Coronary artery (tissue), 2 donors: Measurements from ENCODE around the gene FANCF.
A peak's percentile ranks its signal among the peaks of the same experiment; 100 is the strongest.

Experiments
- DNase-seq: peaks from one replicate; pipeline ENCODE4 v3.0.0-alpha.2; 2017; ENCODE audit warnings: low spot score
- H3K27ac ChIP-seq, 2 donors: fragments of 200-600 bp; sonication (generic); one replicate each; pipeline ENCODE4 v1.5.1; 2016 to 2019
- H3K4me3 ChIP-seq: fragments of 200-600 bp; sonication (generic); 2 replicates; pipeline ENCODE4 v1.5.1; 2016; ENCODE audit warnings: mild to moderate bottlenecking, moderate library complexity
- CTCF ChIP-seq: fragments of 200-600 bp; sonication (generic); IDR thresholded peaks from one replicate; pipeline ENCODE4 v1.5.1; 2019; ENCODE audit warnings: antibody characterized with exemption

Gene FANCF, protein sequence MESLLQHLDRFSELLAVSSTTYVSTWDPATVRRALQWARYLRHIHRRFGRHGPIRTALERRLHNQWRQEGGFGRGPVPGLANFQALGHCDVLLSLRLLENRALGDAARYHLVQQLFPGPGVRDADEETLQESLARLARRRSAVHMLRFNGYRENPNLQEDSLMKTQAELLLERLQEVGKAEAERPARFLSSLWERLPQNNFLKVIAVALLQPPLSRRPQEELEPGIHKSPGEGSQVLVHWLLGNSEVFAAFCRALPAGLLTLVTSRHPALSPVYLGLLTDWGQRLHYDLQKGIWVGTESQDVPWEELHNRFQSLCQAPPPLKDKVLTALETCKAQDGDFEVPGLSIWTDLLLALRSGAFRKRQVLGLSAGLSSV

DNA sequence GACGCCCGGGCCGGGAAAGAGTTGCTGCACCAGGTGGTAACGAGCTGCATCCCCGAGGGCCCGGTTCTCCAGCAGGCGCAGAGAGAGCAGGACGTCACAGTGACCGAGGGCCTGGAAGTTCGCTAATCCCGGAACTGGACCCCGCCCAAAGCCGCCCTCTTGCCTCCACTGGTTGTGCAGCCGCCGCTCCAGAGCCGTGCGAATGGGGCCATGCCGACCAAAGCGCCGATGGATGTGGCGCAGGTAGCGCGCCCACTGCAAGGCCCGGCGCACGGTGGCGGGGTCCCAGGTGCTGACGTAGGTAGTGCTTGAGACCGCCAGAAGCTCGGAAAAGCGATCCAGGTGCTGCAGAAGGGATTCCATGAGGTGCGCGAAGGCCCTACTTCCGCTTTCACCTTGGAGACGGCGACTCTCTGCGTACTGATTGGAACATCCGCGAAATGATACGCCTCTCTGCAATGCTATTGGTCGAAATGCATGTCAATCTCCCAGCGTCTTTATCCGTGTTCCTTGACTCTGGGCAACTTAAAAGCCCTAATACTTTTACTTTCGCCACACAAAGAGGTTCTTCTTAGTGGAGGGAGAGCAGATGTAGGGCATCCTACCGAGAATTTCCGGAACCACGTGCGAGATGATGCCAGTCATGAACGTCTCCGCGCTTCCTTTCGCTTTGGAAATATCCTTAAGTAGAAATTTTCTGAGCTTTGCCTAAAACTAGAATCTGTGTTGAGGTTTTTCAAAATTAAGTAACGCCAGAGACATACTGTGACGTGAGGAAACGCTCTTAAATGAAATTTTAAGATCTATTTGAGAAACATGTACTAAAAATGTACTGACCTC, at the start of gene FANCF:
Gene FANCF, minus strand, starts transcription at position 376 of the 840 bp plus-strand sequence. Its CDS starts 13 bp downstream, at position 363.
- Histone ChIP-seq H3K4me3 (peak within 1 kb of the TSS; percentile 95), H3K27ac (peak within 1 kb of the TSS; percentile 78 to 94)
- peak; percentile 96 for DNase-seq
- no peak for TF ChIP-seq CTCF

GRCh38 chr11:22674470-22675439, 49.1 kb upstream of the FANCF start:
- H3K27ac ChIP-seq: no peak overlapping the region
- DNase-seq: no peak
- H3K4me3 ChIP-seq: no peak overlapping the region
- no peak for TF ChIP-seq CTCF

DNA sequence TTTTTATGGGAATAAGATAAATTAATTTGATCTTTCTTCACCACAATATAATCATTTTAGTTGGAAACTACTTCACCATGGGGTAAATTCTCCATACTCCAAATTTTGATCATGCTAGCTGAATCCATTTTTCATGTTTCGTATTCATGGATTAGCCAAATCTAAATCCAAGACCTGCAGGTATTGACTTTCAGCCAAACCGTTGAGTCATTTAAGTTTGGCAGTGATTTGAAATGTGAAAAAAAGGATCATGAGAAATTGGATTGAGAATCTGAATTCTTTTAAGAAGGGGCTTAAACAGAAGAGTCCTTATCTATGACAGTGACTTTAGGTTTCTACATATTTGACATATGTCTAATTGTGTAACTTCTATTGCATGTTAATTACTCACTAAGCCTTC, 46.1 kb upstream of the FANCF start:
- H3K27ac ChIP-seq: no peak overlapping the region
- no peak for TF ChIP-seq CTCF
- no peak for DNase-seq

GRCh38 chr11:22670830-22671229, 45.2 kb upstream of the FANCF start:
- H3K27ac ChIP-seq: no peak overlapping the region
- DNase-seq: no peak
- H3K4me3 ChIP-seq: no peak overlapping the region

More for the DNA sequence above, 46.1 kb upstream of the FANCF start:
- H3K4me3 ChIP-seq: no peak overlapping the region

GRCh38 chr11:22669368-22669767, 43.7 kb upstream of the FANCF start:
- H3K27ac ChIP-seq: no peak overlapping the region
- H3K4me3 ChIP-seq: no peak overlapping the region
- no peak for DNase-seq
- no peak for TF ChIP-seq CTCF

More at GRCh38 chr11:22670830-22671229, 45.2 kb upstream of the FANCF start:
- TF ChIP-seq CTCF: no peak

GRCh38 chr11:22668005-22668796, 42.6 kb upstream of the FANCF start:
- H3K27ac ChIP-seq: no peak overlapping the region
- H3K4me3 ChIP-seq: no peak overlapping the region
- DNase-seq: no peak
- no peak for TF ChIP-seq CTCF
